ENCODE data around the gene SLC49A3.
"Not testable (repeated sequence)": the region's sequence is repeated elsewhere in the genome, so short reads cannot be mapped to it uniquely, and the experiment has no call there.

Gene SLC49A3

DNA sequence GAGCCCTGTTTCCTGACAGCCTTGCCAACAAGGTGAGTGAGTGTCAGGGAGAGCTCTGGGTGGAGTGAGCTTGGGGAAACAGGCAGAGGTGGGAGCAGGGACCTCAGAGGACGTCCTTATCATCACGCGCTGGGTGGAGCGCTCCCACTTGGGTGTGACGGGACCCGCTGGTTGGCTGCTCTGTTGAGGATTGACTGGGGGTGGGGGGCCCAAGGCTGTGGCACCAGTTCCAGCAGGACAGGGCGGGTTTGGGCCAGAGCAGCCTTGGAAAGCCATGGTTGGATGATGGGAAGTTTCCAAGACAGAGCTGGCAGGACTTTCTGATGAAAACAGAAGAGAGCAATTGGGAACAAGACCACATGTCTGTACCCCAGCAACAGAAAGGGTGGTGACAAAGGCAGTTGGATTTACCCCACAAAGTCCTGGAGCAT is 13.7 kb upstream of the SLC49A3 start:
- no peak for DNase-seq (ENCODE audit: low spot score)

DNA sequence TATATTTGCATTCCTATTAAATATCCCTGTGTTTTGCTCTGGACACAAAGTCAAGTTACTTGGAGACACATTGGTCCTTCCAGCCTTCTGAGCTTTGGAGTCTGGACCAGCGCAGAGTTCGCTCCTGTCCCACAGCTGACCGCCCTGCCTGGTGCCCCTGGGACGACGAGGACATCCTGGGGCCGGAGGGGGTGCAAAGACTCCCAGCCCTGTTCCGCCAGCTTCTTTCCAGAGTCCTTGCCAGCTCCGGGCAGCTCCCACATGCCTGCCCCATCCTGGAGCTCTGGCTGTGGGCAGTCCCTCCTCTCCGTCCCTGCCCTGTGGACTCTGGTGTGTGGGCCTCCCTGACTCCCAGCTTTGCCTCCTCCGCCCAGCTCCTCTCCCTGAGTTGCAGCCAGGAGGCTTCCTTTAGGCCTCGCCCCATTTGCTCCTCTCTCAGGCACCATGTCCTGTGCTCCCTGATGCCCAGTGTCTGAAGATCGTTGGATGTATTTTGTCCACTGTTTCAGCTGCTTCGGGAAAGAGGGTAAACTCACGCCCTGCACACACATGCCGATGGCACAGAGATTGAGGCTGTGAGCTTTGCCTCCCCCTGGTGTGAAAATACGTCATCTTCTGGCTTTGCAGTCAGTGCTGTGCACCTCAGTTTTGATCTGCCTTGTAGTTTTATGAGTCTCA is 11.8 kb upstream of the SLC49A3 start:
- DNase-seq (ENCODE audit: low spot score) = no peak

DNA sequence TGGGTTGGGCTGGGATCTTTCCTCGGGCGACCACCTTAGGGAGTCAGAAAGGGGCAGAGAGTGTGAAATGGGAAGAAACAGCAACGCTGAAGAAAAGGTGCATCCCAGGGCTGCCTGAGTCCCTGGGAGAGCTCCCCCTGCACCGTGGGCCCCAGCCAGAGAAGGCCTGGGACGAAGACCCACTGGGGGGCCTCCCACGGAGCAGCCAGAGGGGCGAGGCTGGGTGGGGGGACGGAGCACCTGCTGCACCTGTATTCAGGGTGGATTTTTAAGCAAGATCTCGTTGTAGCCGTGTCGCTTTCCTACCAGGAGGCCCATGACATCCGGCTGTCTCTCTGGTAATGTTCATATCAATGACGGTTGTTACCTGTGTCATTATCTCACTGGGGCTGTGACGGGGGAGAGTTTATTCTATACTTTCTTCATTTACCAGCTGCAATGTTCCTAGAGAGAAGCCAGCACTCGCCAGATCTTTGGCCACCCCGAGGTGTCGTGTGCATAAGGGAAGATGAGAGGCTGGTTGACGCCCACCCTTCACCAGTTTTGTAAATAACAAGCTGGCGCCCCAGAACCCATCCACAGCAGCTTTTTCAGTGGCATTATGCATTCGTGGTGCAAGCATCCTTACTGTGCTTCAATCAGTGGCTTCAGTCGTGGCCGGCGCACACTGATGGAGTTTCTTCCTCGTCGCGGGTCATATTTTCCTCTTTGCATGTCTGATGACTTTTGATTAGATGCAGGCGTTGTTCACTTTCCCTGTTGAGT is 11.0 kb upstream of the SLC49A3 start:
- no peak for DNase-seq (ENCODE audit: low spot score)

DNA sequence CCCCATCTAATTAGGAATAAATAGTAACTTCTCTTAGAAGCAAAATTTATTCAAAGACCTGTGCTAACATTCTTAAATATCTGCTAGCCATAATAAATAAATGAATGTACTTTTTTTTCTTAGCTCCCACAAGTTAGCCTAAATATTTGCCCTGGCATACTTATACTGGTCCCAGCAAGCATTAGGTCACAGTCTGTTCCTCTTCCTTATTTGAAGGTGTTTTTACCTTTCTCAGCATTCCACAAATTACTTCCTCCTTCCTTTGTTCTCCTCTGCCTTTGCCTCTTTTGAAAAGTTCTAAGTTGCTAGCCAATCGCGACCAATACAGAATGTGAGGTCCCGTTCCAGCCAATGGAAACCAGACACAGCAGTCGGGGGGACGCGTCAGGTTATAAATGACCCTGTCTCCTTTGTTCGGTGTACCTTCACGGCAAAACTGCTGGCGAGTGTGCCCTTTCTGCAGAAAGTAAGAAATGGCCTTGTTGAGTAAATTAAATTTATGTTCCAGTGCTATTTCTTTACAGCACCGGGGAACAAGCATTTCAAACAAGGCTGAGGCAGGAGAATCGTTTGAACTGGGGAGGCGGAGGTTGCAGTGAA is 5.5 kb upstream of the SLC49A3 start:
- not testable (repeated sequence) for DNase-seq (ENCODE audit: low spot score)

DNA sequence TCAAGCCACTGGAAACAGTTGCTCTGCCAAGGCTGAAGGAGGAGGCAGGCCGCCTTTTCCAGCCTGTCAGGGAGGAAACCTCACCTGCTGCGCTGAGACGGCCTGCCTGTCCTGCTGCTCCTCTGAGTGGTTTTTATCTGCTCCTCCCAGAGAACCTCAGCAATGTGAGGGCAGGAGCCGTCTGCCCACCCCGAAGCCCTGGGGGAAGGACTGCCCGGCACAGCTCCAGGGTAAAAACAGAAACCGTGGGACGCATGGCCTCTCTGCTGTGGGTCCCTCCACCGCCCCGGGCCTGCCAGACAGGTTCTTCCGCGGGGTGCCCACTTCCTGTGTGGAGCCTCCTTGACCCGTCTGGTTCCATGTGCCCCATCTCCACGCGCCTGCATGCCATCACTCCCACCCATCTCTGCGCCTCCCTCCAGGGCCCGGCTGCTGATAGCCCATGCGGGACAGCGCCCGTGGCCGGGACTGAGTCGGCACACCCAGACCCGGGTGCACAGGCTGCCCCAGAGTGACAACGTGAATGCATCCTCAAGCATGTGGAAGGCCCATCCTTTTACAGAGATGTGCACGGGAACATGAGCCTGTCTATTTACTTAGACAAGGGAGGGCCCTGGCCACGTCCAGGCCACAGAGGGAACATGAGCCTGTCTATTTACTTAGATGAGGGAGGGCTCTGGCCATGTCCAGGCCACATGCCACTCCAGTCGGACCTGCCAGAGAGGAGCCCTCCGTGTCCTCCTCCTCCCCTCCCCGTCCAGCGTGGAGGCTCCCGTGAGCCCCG is 4.0 kb upstream of the SLC49A3 start:
- no peak for DNase-seq (ENCODE audit: low spot score)

DNA sequence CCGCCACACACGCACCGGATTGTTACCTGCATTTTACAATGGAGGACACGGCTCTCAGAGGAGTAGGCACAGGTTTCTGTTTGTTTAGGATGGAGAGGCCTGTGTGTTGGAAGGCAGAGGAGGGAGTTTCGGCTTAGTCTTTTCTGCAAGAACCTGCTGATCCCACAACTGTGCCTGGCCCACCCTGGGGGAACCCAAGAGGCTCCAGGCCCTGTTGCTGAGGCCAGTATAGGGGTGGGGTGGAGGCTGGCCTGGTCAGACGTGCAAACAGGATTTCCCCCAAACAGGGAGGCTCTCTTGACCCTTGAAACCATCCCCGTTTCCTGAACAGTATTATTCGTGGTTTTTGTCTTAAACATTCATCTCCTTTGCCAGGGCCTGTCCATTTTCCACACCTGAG is 772 bp upstream of the SLC49A3 start:
- DNase-seq (ENCODE audit: low spot score) = no peak

DNA sequence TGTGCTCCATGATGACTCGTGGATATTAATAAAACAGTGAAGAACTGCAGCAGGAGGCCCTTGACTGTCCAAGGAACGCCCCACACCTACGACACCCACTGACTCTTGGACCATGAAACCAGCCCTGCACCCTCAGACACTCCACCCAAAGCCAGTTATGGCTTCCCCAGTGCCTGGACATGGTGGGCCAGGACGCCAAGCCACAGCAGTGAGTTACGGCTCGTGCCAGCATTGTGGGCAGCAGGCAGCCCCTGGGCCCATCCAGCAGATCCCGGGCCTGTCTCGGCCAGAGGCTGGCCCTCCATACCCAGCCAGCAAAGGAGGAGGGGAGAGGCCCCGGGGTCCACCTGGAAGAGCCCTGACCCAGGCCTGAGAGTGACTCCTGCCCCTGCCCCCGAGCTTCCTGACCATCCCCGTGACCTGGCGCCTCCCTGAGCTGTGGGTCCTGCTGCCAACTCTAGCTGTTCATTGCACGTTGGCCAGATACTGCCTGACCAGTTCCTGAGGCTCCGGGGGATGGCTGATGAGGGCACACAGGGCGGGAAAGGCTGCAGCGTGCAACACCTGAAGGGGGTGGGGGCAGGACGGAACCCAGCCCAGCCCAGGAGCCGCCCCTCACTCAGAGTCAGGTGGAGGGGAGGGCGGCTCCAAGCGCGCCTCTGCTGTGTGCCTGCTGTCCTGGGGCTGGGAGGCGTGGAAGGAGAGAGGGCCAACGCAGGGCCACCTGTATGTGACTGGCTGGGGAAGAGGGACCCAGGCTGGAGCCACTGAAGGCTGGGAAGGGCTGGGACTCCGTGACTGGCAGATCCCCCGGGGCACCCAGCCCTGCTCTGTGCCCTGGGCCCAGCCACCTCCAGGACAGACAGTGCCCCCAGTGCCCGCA is 739 bp downstream of the SLC49A3 start:
- no peak for DNase-seq (ENCODE audit: low spot score)

DNA sequence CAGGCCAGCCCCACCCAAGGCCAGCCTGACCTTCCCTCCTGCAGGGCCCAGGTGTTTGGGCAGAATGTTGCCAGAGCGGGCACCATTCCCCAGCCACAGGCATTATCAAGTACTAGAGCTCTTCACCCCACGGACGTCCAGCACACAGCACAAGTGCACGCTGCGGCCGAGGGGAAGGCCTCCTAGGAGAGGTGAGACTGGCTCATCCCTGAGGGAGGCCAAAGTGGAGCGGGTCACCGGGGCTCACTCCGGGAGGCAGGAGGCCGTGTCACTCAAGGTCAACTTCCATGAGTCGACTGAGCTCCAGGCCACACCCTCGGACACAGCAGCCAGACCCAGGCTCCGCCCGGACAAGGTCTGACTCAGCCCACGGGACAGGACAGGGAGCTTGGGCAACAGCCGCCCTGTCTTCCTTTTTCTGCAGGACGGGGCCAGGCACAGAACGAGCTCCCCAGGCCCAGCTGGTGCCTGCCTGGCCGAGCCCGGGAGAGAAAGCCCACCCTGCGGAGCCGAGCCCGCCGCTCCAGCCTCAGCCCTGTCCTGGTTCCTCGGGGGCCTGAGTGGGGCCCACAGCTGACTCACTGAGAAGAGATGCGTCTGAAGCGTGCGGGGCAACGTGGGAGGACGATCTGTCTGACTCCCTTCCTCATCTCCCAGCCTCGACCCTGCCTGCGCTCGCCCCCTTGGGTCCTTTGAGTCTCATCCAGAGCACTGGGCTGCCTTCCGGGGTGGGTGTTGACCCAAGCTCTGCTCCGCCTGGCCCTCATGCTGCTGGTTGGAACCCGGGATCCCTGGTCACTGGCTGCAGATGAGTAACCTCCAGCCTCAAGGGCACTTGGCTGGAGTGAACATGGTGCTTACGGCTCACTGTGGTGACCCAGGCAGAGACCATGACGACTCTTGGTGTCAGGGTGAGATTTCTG is 1.6 kb downstream of the SLC49A3 start:
- DNase-seq (ENCODE audit: low spot score) = peak; percentile 98

DNA sequence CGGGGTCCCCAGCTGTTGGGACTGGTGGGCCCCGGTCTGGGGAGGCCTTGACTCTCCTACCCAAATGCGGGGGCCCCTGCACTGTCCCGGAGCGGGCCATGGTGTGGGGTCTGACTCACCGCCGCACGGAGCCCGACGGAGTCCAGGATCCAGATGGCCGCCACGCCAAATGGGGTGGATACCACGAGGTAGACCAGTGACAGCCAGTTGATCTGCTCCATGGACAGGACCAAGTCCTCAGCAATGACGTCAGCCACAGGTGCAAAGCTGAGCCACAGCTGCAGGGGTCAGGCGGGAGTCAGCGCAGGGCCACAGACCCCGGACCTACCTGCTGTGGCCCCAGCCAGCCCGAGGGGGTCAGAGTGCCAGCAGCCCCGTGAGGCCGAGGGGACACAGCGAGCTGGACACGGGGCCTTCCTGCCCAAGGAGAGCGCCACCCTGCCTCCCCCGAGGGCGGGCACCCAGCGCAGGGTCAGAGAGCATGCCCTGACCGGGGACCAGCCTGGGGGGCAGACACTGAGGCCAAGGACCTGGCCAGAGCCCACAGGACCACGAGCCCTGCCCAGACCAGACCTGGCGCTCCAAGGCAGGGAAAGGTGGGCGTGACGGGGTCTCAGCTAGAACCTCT is 2.4 kb downstream of the SLC49A3 start:
- DNase-seq (ENCODE audit: low spot score) = no peak

DNA sequence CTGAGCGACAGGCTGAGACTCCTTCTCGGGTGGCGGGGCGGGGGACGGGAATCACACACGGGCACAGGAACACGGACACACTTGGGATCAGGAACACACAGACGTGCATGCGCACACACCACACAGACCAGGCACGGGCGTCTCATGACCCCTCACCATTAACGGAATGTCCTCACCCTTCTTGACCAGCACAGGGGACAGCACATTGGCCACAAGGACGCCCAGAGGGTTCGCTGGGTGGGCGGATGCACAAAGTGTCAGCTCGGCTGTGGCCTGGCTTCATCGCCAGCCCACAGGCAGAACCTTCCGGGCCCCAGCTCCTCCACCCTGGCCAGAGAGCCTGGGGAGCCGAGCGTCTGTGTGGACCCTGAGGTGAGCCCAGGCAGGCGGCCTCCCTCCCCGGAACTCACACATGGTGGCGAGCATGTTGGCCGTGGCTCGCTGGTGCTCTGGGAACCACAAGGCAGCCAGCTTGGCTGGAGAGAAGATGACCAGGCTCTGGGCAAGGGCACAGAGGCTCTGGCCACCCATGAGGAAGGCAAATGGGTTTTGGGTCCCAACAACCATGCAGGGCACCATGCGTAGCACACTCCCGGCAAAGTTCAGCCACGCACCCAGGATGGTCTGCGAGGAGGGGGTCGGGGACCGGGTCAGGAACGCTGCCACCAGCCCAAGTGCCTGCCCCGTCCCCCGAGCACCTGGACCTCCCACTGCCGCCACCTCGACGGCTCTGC is 3.1 kb downstream of the SLC49A3 start:
- no peak for DNase-seq (ENCODE audit: low spot score)

DNA sequence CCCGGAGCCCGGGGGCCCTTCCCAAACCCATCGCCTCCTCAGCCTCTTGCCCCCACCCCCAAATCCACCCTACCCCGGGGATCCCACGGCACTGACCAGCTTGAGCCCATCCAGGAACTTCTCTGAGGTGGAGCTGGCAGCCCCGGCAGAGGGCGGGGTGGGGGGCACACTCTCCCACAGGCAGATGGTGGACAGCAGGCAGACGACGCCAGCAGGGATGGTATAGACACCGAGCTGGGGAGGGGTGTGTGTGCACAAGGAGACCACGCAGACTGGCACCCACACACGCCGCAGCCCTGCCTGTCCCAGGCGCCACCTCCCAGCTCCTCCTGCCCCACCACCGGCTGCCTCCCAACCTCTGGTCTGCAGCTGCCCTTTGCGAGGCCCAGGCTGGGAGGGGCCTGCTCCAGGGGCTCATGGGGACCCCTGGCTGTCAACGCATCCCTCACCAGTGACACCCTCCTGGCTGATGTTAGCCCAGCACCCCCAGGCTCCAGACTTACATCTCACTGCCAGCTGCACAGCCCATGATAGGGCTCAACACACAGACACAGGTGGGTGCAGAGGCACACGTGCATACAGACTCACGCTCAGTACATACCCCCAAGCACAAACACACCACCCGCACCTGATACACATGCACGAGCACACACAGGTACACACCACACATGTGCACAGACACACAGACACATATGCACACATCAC is 4.2 kb downstream of the SLC49A3 start:
- DNase-seq (ENCODE audit: low spot score) = no peak

DNA sequence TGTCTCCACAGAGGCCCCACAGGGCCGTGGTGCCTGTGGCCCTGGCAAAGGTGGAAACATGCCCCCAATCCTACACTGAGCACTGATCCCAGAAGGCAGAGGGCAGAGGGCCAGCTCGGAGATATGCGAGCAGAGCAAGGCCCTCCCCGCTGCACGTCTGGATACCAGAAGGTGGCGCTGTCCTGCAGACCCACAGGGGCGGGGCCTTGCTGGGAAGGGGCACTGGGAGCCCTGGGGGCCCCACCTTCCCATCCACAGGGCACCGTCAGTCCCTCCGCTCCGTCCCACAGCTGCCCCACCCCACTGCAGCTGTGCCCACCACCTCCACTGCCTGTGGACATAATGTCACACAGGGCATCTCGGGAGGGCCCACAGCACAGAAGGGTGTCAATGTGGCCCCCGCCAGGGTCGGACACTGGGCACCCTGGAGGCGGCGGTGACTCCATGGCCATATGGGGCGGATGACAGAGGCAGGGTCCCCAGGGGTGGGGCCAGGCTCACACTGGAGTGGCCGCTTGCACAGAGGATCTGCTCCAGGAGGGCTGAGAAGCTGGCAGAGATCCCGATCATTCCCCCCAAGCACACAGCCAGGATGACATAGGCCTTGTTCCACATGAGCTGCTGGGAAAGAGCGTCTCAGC is 4.8 kb downstream of the SLC49A3 start:
- DNase-seq (ENCODE audit: low spot score) = peak; percentile 67

DNA sequence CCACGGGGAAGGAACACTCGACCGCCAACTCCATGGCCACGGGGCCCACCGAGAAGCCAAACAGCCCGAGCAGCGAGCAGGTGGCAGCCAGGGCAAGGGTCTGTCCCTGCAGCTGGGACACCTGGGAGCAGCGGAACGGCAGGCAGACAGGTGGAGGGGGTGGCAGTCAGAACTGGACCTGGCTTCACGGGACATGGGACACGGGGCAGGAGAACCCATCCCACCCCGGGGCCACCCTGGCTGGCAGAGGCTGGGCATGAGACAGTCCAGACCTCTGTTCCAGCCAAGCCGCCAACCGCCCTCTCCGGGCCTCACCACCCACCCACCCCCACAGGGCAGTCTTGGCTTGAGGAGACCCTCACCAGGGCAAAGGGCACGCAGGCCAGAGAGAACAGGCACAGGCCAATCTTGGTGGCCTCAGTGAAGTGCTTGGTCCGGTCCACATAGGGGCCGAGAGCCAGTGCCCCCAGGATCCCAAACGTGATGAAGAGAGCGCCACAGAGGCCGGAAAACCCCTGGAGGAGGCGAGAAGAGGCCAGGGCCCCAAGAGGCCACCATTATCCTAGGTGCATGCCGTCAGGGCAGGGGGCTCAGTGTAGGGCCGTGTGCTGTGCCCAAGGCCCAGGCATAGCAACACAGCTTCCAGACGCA is 5.6 kb downstream of the SLC49A3 start:
- no peak for DNase-seq (ENCODE audit: low spot score)

DNA sequence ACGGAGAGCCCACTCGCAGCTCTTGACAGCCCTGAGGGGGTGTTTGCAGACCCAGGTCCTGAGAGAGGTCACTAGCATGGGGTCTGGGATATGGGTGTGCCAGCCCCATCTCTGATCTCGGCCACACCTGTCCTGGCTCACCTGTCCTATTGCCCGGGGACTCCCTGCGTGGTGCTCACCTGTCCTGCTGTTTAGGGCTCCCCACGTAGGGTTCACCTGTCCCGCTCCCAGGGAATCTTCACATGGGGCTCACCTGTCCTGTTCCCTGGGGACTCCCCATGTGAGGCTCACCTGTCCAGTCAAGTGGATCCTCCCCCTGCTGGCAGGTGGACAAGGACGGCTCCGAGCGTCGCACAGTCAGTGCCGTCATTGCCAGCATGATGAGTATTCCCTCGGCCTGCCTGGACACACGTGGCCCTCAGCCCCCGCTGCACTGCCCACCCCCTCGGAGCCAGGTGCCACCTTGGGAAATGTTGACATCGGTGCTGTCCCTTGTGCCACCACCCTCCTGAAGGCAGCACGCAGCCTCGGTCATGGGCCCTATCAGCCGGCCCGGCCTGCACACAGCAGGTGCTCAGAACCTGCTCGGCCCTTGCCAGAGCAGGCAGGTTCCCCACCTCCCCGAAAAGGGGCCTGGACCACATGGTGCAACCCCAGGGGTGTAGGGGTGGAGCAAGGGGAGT is 6.3 kb downstream of the SLC49A3 start:
- no peak for DNase-seq (ENCODE audit: low spot score)

DNA sequence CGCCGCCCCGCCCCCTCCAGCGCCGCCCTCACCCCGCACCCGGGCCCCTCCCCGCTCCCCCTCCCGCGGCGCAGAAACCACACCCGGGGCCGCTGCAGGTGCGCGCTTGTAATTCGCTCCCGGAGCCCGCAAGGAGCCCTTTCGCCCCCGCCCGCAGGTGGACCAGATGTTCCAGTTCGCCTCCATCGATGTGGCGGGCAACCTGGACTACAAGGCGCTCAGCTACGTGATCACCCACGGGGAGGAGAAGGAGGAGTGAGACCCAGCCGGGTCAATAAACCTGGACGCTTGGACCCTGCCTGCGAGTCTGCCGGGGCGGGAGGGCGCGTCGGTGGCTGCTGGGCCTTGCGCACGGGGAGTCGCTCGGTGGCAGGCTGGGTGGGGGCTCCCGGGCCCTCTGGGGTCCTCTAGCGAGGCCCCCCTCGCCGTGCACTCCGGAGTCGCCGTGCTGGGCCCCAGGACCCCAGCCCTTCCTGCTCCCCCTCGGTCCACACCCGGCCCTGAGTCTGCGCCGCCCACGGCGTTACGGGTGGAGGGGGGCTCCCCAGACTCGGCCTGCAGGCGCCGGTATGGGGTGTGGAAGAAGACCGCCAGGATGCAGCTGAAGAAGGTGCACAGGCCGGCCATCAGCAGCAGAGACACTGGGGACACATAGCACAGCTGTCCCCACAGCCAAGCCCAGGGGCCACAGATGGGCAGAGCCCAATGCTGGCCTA is 7.1 kb downstream of the SLC49A3 start:
- DNase-seq (ENCODE audit: low spot score) = no peak

DNA sequence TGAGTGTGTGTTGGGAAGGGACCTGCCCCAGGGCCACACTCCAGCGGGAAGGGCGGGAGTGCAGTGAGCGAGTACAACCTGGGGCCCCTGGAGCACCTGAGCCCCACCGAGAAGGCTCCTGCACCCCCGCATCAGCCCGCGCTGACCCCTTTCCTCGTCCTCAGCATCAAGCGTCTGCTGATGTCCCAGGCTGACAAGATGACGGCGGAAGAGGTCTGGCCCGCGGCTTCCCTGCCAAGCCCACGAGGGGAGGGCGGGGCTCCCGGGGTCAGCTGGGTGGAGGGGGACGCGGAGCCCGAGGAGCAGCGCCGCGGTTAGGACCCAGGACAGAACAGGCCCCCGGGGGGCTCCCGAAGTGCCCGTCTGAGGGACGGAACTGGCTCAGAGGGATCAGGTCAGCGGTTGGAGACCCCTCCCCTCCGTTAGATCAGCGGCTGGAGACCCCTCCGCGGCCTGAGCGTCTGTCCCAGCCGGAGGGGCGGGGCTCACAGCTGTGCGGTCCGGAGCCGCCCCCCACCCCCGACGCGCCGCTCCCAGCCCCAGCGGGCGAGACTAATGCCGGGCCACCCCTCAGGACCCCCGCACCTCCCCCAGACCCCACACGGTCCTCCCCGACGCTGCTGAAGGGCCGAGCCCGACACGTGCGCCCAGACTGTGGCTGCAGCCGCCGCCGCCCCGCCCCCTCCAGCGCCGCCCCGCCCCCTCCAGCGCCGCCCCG is 7.9 kb downstream of the SLC49A3 start:
- peak; percentile 74 for DNase-seq (ENCODE audit: low spot score)
